Stimulated activated CD4-positive, alpha-beta T cell treated with anti-CD3 and anti-CD28 coated beads, Interleukin-15, amount 100 ng/mL, for 1 hour (primary cell): ENCODE data around the gene PLEKHG4.

Source experiments
- DNase-seq, 2 donors: peaks; one replicate each; pipeline ENCODE4 v3.0.0-alpha.2; 2020; ENCODE audit warnings: low read depth in 1 of 2, low spot score in 1 of 2

The PLEKHG4 gene

GRCh38 chr16:67259705-67260104 is 19.6 kb upstream of the PLEKHG4 start:
- no peak for DNase-seq

GRCh38 chr16:67260426-67261063 is 18.8 kb upstream of the PLEKHG4 start:
- DNase-seq: no peak

GRCh38 chr16:67263201-67263600 is 16.1 kb upstream of the PLEKHG4 start:
- DNase-seq: no peak

- no peak for DNase-seq
Measured at GRCh38 chr16:67264277-67264676, 15.1 kb upstream of the PLEKHG4 start.

GRCh38 chr16:67264866-67265265 is 14.5 kb upstream of the PLEKHG4 start:
- DNase-seq: no peak

- no peak for DNase-seq
Measured at GRCh38 chr16:67265834-67266233, 13.5 kb upstream of the PLEKHG4 start.

GRCh38 chr16:67268136-67268579 is 11.2 kb upstream of the PLEKHG4 start:
- no peak for DNase-seq

- no peak for DNase-seq
Measured at GRCh38 chr16:67269766-67270165, 9.6 kb upstream of the PLEKHG4 start.

- no peak for DNase-seq
Measured at GRCh38 chr16:67270931-67271338, 8.4 kb upstream of the PLEKHG4 start.

GRCh38 chr16:67271446-67271845 is 7.9 kb upstream of the PLEKHG4 start:
- DNase-seq: no peak

- no peak for DNase-seq
Measured at GRCh38 chr16:67275321-67275720, 4.0 kb upstream of the PLEKHG4 start.

GRCh38 chr16:67277294-67277998 is 1.9 kb upstream of the PLEKHG4 start:
- no peak for DNase-seq

GRCh38 chr16:67277999-67278772 is 1.1 kb upstream of the PLEKHG4 start:
- no peak for DNase-seq

- no peak for DNase-seq
Measured at GRCh38 chr16:67278773-67279295, 498 bp upstream of the PLEKHG4 start.

GRCh38 chr16:67280090-67281015 is 1.0 kb downstream of the PLEKHG4 start:
- DNase-seq: no peak

GRCh38 chr16:67281536-67282446 is 2.5 kb downstream of the PLEKHG4 start:
- no peak for DNase-seq

- no peak for DNase-seq
Measured at GRCh38 chr16:67282447-67282805, 3.1 kb downstream of the PLEKHG4 start.

- no peak for DNase-seq
Measured at GRCh38 chr16:67283039-67283825, 3.9 kb downstream of the PLEKHG4 start.
